HG03521 (cell line): ENCODE results near the gene SDK2.

Source experiments
- ATAC-seq: cut with Tn5 transposase; IDR thresholded peaks from one replicate; pipeline ENCODE4 v1.9.1; 2021; ENCODE audit warnings: mild to moderate bottlenecking, moderate library complexity; ENCODE audit not compliant: unreplicated experiment

Gene SDK2

GRCh38 chr17:73513426-73513825, 130.8 kb downstream of the SDK2 start:
- ATAC-seq = no peak

- no peak for ATAC-seq
These were observed 132.5 kb downstream of the SDK2 start for GRCh38 chr17:73511719-73512115.

- ATAC-seq = no peak
These were observed 133.1 kb downstream of the SDK2 start for GRCh38 chr17:73510981-73511718.

- ATAC-seq = no peak
These were observed 135.2 kb downstream of the SDK2 start for GRCh38 chr17:73508931-73509605.

GRCh38 chr17:73508057-73508930, 136.0 kb downstream of the SDK2 start:
- ATAC-seq = no peak

GRCh38 chr17:73506470-73507435, 137.5 kb downstream of the SDK2 start:
- ATAC-seq = no peak

GRCh38 chr17:73503560-73503959, 140.7 kb downstream of the SDK2 start:
- ATAC-seq = no peak

- no peak for ATAC-seq
These were observed 143.7 kb downstream of the SDK2 start for GRCh38 chr17:73500414-73500999.

GRCh38 chr17:73498886-73499554, 145.2 kb downstream of the SDK2 start:
- no peak for ATAC-seq

GRCh38 chr17:73498176-73498575, 146.1 kb downstream of the SDK2 start:
- ATAC-seq = no peak

GRCh38 chr17:73497721-73498120, 146.5 kb downstream of the SDK2 start:
- no peak for ATAC-seq

- ATAC-seq = no peak
These were observed 148.0 kb downstream of the SDK2 start for GRCh38 chr17:73496232-73496631.

GRCh38 chr17:73495641-73496040, 148.6 kb downstream of the SDK2 start:
- ATAC-seq = no peak

GRCh38 chr17:73494950-73495349, 149.3 kb downstream of the SDK2 start:
- no peak for ATAC-seq

GRCh38 chr17:73493956-73494926, 150.0 kb downstream of the SDK2 start:
- ATAC-seq = no peak

GRCh38 chr17:73492821-73493814, 151.1 kb downstream of the SDK2 start:
- no peak for ATAC-seq
